SK-N-SH (cell line): ENCODE measurements around the gene MMP2. TPM values are rescaled to one million over a fixed set of nuclear protein-coding genes. Genes with fewer than 3 reads are reported as not detected.

Experiments
- CTCF ChIA-PET: fragments of 300-600, 350-600 bp; formaldehyde crosslinking; extraction: SDS; loops from one replicate; lab custom pipeline; 2021; lab: Yijun Ruan, JAX
- POLR2A ChIA-PET: fragments of 350-600 bp; sonication (Branson Sonifier 250); formaldehyde crosslinking; extraction: SDS; loops from one replicate; lab custom pipeline; 2020; ENCODE audit warnings: antibody characterized with exemption, inconsistent platforms; lab: Yijun Ruan, JAX
- DNase-seq: peaks from one replicate; pipeline ENCODE4 v3.0.0; 2012
- H2AFZ ChIP-seq: fragments of 200-600 bp; sonication (generic); 2 replicates; pipeline ENCODE4 v1.8.1; 2016; ENCODE audit warnings: antibody characterized with exemption, mild to moderate bottlenecking, low read depth
- H3F3A ChIP-seq: fragments of 200-600 bp; sonication (generic); replicated peaks from 2 replicates; pipeline ENCODE3; 2016; ENCODE audit warnings: antibody characterized with exemption, mild to moderate bottlenecking; ENCODE audit not compliant: insufficient read depth
- H3K27ac ChIP-seq, 2 experiments: fragments of 200-500 bp in 1 of 2; fragments of 200-600 bp in 1 of 2; sonication (Bioruptor generic) in 1 of 2; sonication (generic), shearing (Covaris generic) in 1 of 2; 2 replicates each; pipeline versions ENCODE4 v1.5.1 to v1.6.1; 2014 to 2016; ENCODE audit warnings: low read depth in 2 of 2, inconsistent platforms in 1 of 2, low read length in 1 of 2, mild to moderate bottlenecking in 1 of 2, mixed read lengths in 1 of 2
- H3K27me3 ChIP-seq: fragments of 200-600 bp; sonication (generic), shearing (Covaris generic); 2 replicates; pipeline ENCODE4 v1.6.1; 2016; ENCODE audit warnings: mixed run types; ENCODE audit not compliant: insufficient read depth
- H3K36me3 ChIP-seq, 2 experiments: fragments of 200-500 bp in 1 of 2; fragments of 200-600 bp in 1 of 2; sonication (Bioruptor generic) in 1 of 2; sonication (generic) in 1 of 2; replicated peaks in 1 of 2; 2 replicates each; pipeline versions ENCODE3 to v1.5.1; 2014 to 2016; ENCODE audit warnings: low read length in 1 of 2, mild to moderate bottlenecking in 1 of 2; ENCODE audit not compliant: insufficient read depth in 2 of 2, control insufficient read depth in 1 of 2
- H3K4me1 ChIP-seq, 2 experiments: fragments of 200-500 bp in 1 of 2; fragments of 200-600 bp in 1 of 2; sonication (Bioruptor generic) in 1 of 2; sonication (generic), shearing (Covaris generic) in 1 of 2; 2 replicates each; pipeline versions ENCODE4 v1.5.1 to v1.6.1; 2014 to 2016; ENCODE audit warnings: low read depth in 1 of 2, low read length in 1 of 2, mixed run types in 1 of 2; ENCODE audit not compliant: insufficient read depth in 2 of 2, control insufficient read depth in 1 of 2
- H3K4me2 ChIP-seq: fragments of 200-600 bp; sonication (generic), shearing (Covaris generic); 2 replicates; pipeline ENCODE4 v1.6.1; 2017; ENCODE audit warnings: mixed run types
- H3K4me3 ChIP-seq, 2 experiments: fragments of 200-500 bp in 1 of 2; fragments of 200-600 bp in 1 of 2; sonication (Bioruptor generic) in 1 of 2; sonication (generic), shearing (Covaris generic) in 1 of 2; 2 replicates each; pipeline versions ENCODE4 v1.5.1 to v1.8.1; 2014 to 2016; ENCODE audit warnings: low read depth in 2 of 2, inconsistent platforms in 1 of 2, low read length in 1 of 2, mild to moderate bottlenecking in 1 of 2, mixed read lengths in 1 of 2, moderate library complexity in 1 of 2
- H3K79me2 ChIP-seq: fragments of 200-600 bp; sonication (generic); 2 replicates; pipeline ENCODE4 v1.8.1; 2017; ENCODE audit warnings: mild to moderate bottlenecking; ENCODE audit not compliant: insufficient read depth
- H3K9ac ChIP-seq: fragments of 200-600 bp; sonication (generic); 2 replicates; pipeline ENCODE4 v1.6.1; 2017; ENCODE audit warnings: mixed run types
- H3K9me2 ChIP-seq: fragments of 200-600 bp; sonication (generic); 2 replicates; pipeline ENCODE4 v1.6.1; 2017; ENCODE audit warnings: mixed run types
- H3K9me3 ChIP-seq: fragments of 200-600 bp; sonication (generic); 2 replicates; pipeline ENCODE4 v1.6.1; 2017; ENCODE audit warnings: mixed run types, mild to moderate bottlenecking, moderate library complexity
- H4K20me1 ChIP-seq: fragments of 200-600 bp; sonication (generic); 2 replicates; pipeline ENCODE4 v1.6.1; 2017; ENCODE audit warnings: mild to moderate bottlenecking, mixed run types; ENCODE audit not compliant: insufficient read depth
- ELF1 ChIP-seq: IDR thresholded peaks from 2 replicates; pipeline ENCODE4 v1.4.0; 2012
- FOXM1 ChIP-seq: IDR thresholded peaks from 2 replicates; pipeline ENCODE4 v1.4.0; 2012; ENCODE audit warnings: low read depth, mild to moderate bottlenecking
- GATA2 ChIP-seq: sonication (generic); formaldehyde crosslinking; IDR thresholded peaks from 2 replicates; pipeline ENCODE4 v1.5.0; 2020; ENCODE audit warnings: mild to moderate bottlenecking, missing genetic modification reagents
- JUND ChIP-seq: IDR thresholded peaks from 2 replicates; pipeline ENCODE4 v1.4.0; 2012
- MXI1 ChIP-seq: IDR thresholded peaks from 2 replicates; pipeline ENCODE4 v1.6.1; 2012; ENCODE audit warnings: mild to moderate bottlenecking, low read depth, low read length, improper control_type of control experiment
- NFIC ChIP-seq: IDR thresholded peaks from 2 replicates; pipeline ENCODE4 v1.4.0; 2012; ENCODE audit warnings: borderline replicate concordance
- NRF1 ChIP-seq: IDR thresholded peaks from 2 replicates; pipeline ENCODE4 v1.6.1; 2012; ENCODE audit warnings: low read depth, mild to moderate bottlenecking, low read length
- POLR2AphosphoS5 ChIP-seq: IDR thresholded peaks from 2 replicates; pipeline ENCODE4 v1.6.1; 2012; ENCODE audit warnings: low read depth, low read length
- RCOR1 ChIP-seq: fragments of 150-350 bp; IDR thresholded peaks from 2 replicates; pipeline ENCODE4 v1.6.1; 2017; ENCODE audit warnings: antibody characterized with exemption, low read length
- RFX5 ChIP-seq: IDR thresholded peaks from 2 replicates; pipeline ENCODE4 v1.6.1; 2012; ENCODE audit warnings: mild to moderate bottlenecking, improper control_type of control experiment, low read length
- RXRA ChIP-seq: IDR thresholded peaks from 2 replicates; pipeline ENCODE4 v1.4.0; 2012; ENCODE audit warnings: low read depth, mild to moderate bottlenecking, borderline replicate concordance
- SMC3 ChIP-seq: IDR thresholded peaks from 2 replicates; pipeline ENCODE4 v1.6.1; 2012; ENCODE audit warnings: low read depth, low read length, improper control_type of control experiment
- TAF1 ChIP-seq: IDR thresholded peaks from 2 replicates; pipeline ENCODE4 v1.6.1; 2012; ENCODE audit warnings: low read depth, mild to moderate bottlenecking, low read length, moderate library complexity, borderline replicate concordance
- TCF12 ChIP-seq: IDR thresholded peaks from 2 replicates; pipeline ENCODE4 v1.4.0; 2012
- TEAD4 ChIP-seq: IDR thresholded peaks from 2 replicates; pipeline ENCODE4 v1.4.0; 2012; ENCODE audit warnings: mild to moderate bottlenecking, borderline replicate concordance; ENCODE audit not compliant: insufficient read depth
- WGBS: methylation state at CpG from one replicate; pipeline ENCODE4 v1.1.6; 2017; ENCODE audit warnings: low lambda C conversion rate; 5-methylcytosine and 5-hydroxymethylcytosine counted together
- polyA plus RNA-seq, 3 experiments: library from polyadenylated mRNA; depleted of rRNA; stranded (reverse); fragments of >200 nt; gene quantifications; 2 replicates each; pipeline ENCODE4 v1.2.3, GENCODE V29; 2012
- TF ChIP-seq, protein P1 (sequence below): IDR thresholded peaks from 2 replicates; pipeline ENCODE4; 2012
- TF ChIP-seq, protein P2 (sequence below): IDR thresholded peaks from 2 replicates; pipeline ENCODE4 v1.4.0; 2012; ENCODE audit warnings: low read depth, borderline replicate concordance
- TF ChIP-seq, protein P3 (sequence below): IDR thresholded peaks from 2 replicates; pipeline ENCODE4 v1.4.0; 2012; ENCODE audit warnings: low read depth, borderline replicate concordance
- TF ChIP-seq, protein P4 (sequence below): fragments of 150-350 bp; IDR thresholded peaks from 2 replicates; pipeline ENCODE4 v1.6.1; 2016; ENCODE audit warnings: mild to moderate bottlenecking, low read depth, low read length
- TF ChIP-seq, protein P5 (sequence below): IDR thresholded peaks from 2 replicates; pipeline ENCODE4 v1.4.0; 2012; ENCODE audit warnings: low read depth

The MMP2 gene
- polyA plus RNA-seq, 1 of the 3 experiments (the other 2 are of a cell fraction) = 1,101 TPM

DNA sequence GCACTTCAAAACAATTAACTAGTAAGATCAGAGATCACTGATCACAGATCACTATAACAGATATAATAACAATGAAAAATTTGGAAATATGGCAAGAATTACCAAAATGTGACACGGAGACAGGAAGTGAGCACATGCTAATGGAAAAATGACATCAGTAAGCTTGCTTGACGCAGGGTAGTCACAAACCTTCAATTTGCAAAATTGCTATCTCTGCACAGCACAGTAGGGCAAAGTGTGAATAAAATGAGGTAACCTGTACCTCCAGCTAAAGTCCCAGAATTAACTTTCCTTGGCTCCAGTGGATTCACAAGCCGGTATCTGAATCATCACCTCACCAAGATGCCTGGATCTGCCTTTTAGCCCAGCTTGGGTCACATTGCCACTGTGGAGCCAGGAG lies 4.2 kb upstream of the MMP2 start:
- ChIA-PET CTCF (interaction anchor here (0.6 to 2.9 kb wide), 4 partner anchors 10 to 227 kb away, joined by 3 to 32 read pairs (median 6); no protein-coding TSS in a partner anchor), POLR2A (no interaction called here)
- Histone ChIP-seq H3K9me2 (no peaks in the 10 kb centered on the region), H3K4me2 (no peak overlapping the region), H4K20me1 (no peaks in the 10 kb centered on the region), H2AFZ (no peak overlapping the region), H3K4me1 (peaks cover 13 to 34% of the 10 kb centered on the region in 2 experiments; a peak in 3 of 4 replicates), H3K27me3 (no peaks in the 10 kb centered on the region), H3K79me2 (peaks cover 6% of the 10 kb centered on the region), H3K4me3 (no peak overlapping the region), H3F3A (peaks cover 39% of the 10 kb centered on the region), H3K9me3 (no peaks in the 10 kb centered on the region), H3K9ac (no peak overlapping the region), H3K27ac (no peak overlapping the region), H3K36me3 (no peaks in the 10 kb centered on the region)
- WGBS = 85% methylated on average over 3 of the region's 3 CpGs
- TF ChIP-seq, protein P1, sequence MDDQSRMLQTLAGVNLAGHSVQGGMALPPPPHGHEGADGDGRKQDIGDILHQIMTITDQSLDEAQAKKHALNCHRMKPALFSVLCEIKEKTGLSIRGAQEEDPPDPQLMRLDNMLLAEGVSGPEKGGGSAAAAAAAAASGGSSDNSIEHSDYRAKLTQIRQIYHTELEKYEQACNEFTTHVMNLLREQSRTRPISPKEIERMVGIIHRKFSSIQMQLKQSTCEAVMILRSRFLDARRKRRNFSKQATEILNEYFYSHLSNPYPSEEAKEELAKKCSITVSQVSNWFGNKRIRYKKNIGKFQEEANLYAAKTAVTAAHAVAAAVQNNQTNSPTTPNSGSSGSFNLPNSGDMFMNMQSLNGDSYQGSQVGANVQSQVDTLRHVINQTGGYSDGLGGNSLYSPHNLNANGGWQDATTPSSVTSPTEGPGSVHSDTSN = no peak
- TF ChIP-seq NFIC (no peak), TAF1 (no peak), NRF1 (no peak)
- TF ChIP-seq, protein P2, sequence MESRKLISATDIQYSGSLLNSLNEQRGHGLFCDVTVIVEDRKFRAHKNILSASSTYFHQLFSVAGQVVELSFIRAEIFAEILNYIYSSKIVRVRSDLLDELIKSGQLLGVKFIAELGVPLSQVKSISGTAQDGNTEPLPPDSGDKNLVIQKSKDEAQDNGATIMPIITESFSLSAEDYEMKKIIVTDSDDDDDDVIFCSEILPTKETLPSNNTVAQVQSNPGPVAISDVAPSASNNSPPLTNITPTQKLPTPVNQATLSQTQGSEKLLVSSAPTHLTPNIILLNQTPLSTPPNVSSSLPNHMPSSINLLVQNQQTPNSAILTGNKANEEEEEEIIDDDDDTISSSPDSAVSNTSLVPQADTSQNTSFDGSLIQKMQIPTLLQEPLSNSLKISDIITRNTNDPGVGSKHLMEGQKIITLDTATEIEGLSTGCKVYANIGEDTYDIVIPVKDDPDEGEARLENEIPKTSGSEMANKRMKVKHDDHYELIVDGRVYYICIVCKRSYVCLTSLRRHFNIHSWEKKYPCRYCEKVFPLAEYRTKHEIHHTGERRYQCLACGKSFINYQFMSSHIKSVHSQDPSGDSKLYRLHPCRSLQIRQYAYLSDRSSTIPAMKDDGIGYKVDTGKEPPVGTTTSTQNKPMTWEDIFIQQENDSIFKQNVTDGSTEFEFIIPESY = no peak
- DNase-seq = no peak

DNA sequence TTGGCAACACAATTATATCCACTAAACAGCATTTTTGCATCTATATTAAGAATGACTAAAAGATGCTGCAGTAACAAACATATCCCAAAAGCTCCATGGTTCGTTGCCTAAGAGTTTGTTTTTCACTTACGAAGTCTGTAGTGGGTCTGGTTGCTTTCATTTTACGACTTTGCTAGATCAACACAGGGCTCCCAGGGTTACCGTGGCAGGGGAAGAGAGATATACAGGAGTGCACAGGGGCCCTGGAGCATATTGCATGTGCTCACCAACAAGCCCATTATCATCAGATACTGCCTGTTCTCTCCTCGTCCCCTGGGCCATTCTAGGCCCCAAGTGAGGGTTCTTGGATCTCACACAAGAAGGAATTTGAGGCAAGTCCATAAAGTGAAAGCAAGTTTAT lies 3.1 kb upstream of the MMP2 start:
- Histone ChIP-seq H3K27me3 (no peaks in the 10 kb centered on the region), H3K4me1 (peaks cover 13 to 26% of the 10 kb centered on the region in 2 experiments; a peak in 3 of 4 replicates), H3K9me3 (no peaks in the 10 kb centered on the region), H4K20me1 (peaks cover 5% of the 10 kb centered on the region; the same call in 1 of the 2 replicates), H3K4me2 (no peak overlapping the region), H2AFZ (no peak overlapping the region), H3K9ac (no peak overlapping the region), H3K36me3 (no peaks in the 10 kb centered on the region), H3K9me2 (no peaks in the 10 kb centered on the region), H3K79me2 (peaks cover 17% of the 10 kb centered on the region), H3K4me3 (no peak overlapping the region), H3K27ac (no peak overlapping the region; a peak in 1 of 4 replicates), H3F3A (peaks cover 37% of the 10 kb centered on the region)
- WGBS = 85% methylated on average over 5 of the region's 5 CpGs
- POLR2A ChIA-PET = no interaction called here
- CTCF ChIA-PET = interaction anchor here (1.4 to 2.5 kb wide), 3 partner anchors 11 to 226 kb away, joined by 3 to 23 read pairs (median 4); no protein-coding TSS in a partner anchor
- DNase-seq = no peak
- no peak for TF ChIP-seq RFX5
- TF ChIP-seq POLR2AphosphoS5 = no peak
- no peak for TF ChIP-seq SMC3
- TF ChIP-seq, protein P1 = no peak
- no peak for TF ChIP-seq JUND
- no peak for TF ChIP-seq TCF12
- TF ChIP-seq FOXM1 = no peak
- TF ChIP-seq, protein P3, sequence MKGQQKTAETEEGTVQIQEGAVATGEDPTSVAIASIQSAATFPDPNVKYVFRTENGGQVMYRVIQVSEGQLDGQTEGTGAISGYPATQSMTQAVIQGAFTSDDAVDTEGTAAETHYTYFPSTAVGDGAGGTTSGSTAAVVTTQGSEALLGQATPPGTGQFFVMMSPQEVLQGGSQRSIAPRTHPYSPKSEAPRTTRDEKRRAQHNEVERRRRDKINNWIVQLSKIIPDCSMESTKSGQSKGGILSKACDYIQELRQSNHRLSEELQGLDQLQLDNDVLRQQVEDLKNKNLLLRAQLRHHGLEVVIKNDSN = no peak
- no peak for TF ChIP-seq NFIC
- TF ChIP-seq, protein P2 = no peak
- TF ChIP-seq, protein P4, sequence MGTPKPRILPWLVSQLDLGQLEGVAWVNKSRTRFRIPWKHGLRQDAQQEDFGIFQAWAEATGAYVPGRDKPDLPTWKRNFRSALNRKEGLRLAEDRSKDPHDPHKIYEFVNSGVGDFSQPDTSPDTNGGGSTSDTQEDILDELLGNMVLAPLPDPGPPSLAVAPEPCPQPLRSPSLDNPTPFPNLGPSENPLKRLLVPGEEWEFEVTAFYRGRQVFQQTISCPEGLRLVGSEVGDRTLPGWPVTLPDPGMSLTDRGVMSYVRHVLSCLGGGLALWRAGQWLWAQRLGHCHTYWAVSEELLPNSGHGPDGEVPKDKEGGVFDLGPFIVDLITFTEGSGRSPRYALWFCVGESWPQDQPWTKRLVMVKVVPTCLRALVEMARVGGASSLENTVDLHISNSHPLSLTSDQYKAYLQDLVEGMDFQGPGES = no peak
- TF ChIP-seq, protein P5, sequence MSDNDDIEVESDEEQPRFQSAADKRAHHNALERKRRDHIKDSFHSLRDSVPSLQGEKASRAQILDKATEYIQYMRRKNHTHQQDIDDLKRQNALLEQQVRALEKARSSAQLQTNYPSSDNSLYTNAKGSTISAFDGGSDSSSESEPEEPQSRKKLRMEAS = no peak
- no peak for TF ChIP-seq TAF1
- TF ChIP-seq TEAD4 = no peak
- TF ChIP-seq RCOR1 = no peak
- TF ChIP-seq MXI1 = no peak
- TF ChIP-seq RXRA = no peak
- no peak for TF ChIP-seq ELF1
- TF ChIP-seq GATA2 = no peak
